IPS DF 19.7 (cell line): ENCODE data around the gene F2RL3.

Experiments
- DNase-seq: peaks from one replicate; pipeline ENCODE4 v3.0.0-alpha.2; 2013; ENCODE audit warnings: low read depth, low spot score

The F2RL3 gene

GRCh38 chr19:16894080-16894479 lies 5.3 kb downstream of the F2RL3 start:
- DNase-seq: no peak

- DNase-seq: no peak
These were observed 6.8 kb downstream of the F2RL3 start for GRCh38 chr19:16895467-16896145.

- DNase-seq: no peak
These were observed 7.6 kb downstream of the F2RL3 start for GRCh38 chr19:16896146-16897028.

GRCh38 chr19:16897029-16897855 lies 8.4 kb downstream of the F2RL3 start:
- DNase-seq: peak; percentile 63

GRCh38 chr19:16897856-16898161 lies 9.0 kb downstream of the F2RL3 start:
- no peak for DNase-seq

- no peak for DNase-seq
These were observed 9.7 kb downstream of the F2RL3 start for GRCh38 chr19:16898361-16899015.

- no peak for DNase-seq
These were observed 10.8 kb downstream of the F2RL3 start for GRCh38 chr19:16899566-16900075.

- no peak for DNase-seq
These were observed 12.8 kb downstream of the F2RL3 start for GRCh38 chr19:16901491-16902175.

GRCh38 chr19:16902545-16902944 lies 13.7 kb downstream of the F2RL3 start:
- no peak for DNase-seq

GRCh38 chr19:16903347-16903746 lies 14.5 kb downstream of the F2RL3 start:
- DNase-seq: no peak

GRCh38 chr19:16904599-16904998 lies 15.8 kb downstream of the F2RL3 start:
- DNase-seq: no peak

GRCh38 chr19:16908759-16909158 lies 20.0 kb downstream of the F2RL3 start:
- no peak for DNase-seq

- no peak for DNase-seq
These were observed 22.2 kb downstream of the F2RL3 start for GRCh38 chr19:16911046-16911445.

GRCh38 chr19:16912780-16913179 lies 24.0 kb downstream of the F2RL3 start:
- DNase-seq: no peak

GRCh38 chr19:16914421-16914820 lies 25.6 kb downstream of the F2RL3 start:
- DNase-seq: no peak

GRCh38 chr19:16915135-16915534 lies 26.3 kb downstream of the F2RL3 start:
- DNase-seq: no peak

GRCh38 chr19:16915734-16916133 lies 26.9 kb downstream of the F2RL3 start:
- no peak for DNase-seq

GRCh38 chr19:16917401-16917800 lies 28.6 kb downstream of the F2RL3 start:
- DNase-seq: no peak

- no peak for DNase-seq
These were observed 30.7 kb downstream of the F2RL3 start for GRCh38 chr19:16919496-16919895.

- no peak for DNase-seq
These were observed 32.2 kb downstream of the F2RL3 start for GRCh38 chr19:16920816-16921529.
